Endodermal cell (in vitro differentiated cells): Measurements from ENCODE around the gene LMTK3. TPM values are rescaled to one million over a fixed set of nuclear protein-coding genes. Genes with fewer than 3 reads are reported as not detected.
A peak's percentile ranks its signal among the peaks of the same experiment; 100 is the strongest.

Experiments
- DNase-seq: peaks from one replicate; pipeline ENCODE4 v3.0.0-alpha.2; 2017
- H3K27ac ChIP-seq: 2 replicates; pipeline ENCODE4 v1.5.1; 2013; ENCODE audit warnings: mild to moderate bottlenecking, low read depth, low read length, moderate library complexity
- H3K27me3 ChIP-seq: 2 replicates; pipeline ENCODE4 v1.6.1; 2013; ENCODE audit warnings: mild to moderate bottlenecking, low read length, moderate library complexity; ENCODE audit not compliant: insufficient read depth, control insufficient read depth, poor library complexity, severe bottlenecking
- H3K36me3 ChIP-seq: 2 replicates; pipeline ENCODE4 v1.7.0; 2013; ENCODE audit warnings: mild to moderate bottlenecking, low read length, moderate library complexity; ENCODE audit not compliant: control insufficient read depth, insufficient read depth
- H3K4me1 ChIP-seq: one replicate; pipeline ENCODE4 v1.7.0; 2013; ENCODE audit warnings: low read length; ENCODE audit not compliant: control insufficient read depth, insufficient read depth
- H3K4me3 ChIP-seq: 2 replicates; pipeline ENCODE4 v1.5.1; 2013; ENCODE audit warnings: mild to moderate bottlenecking, low read length, moderate library complexity
- H3K9ac ChIP-seq: 2 replicates; pipeline ENCODE4 v1.6.1; 2013; ENCODE audit warnings: mild to moderate bottlenecking, low read length, moderate library complexity; ENCODE audit not compliant: poor library complexity, severe bottlenecking; ENCODE audit errors: extremely low read depth
- H3K9me3 ChIP-seq: 2 replicates; pipeline ENCODE4 v1.6.1; 2013; ENCODE audit warnings: mild to moderate bottlenecking, low read length, moderate library complexity; ENCODE audit not compliant: control insufficient read depth
- H3K27ac Mint-ChIP-seq: 2 replicates; pipeline ENCODE4 v1.8.0; 2020; ENCODE audit warnings: mixed read lengths
- H3K27me3 Mint-ChIP-seq: 2 replicates; pipeline ENCODE4 v1.8.0; 2021; ENCODE audit warnings: mild to moderate bottlenecking, mixed read lengths; ENCODE audit not compliant: insufficient read depth
- H3K36me3 Mint-ChIP-seq: 2 replicates; pipeline ENCODE4 v1.8.0; 2020; ENCODE audit warnings: low read depth, mixed read lengths
- H3K4me1 Mint-ChIP-seq: 2 replicates; pipeline ENCODE4 v1.8.0; 2020; ENCODE audit warnings: mixed read lengths
- H3K4me3 Mint-ChIP-seq: 2 replicates; pipeline ENCODE4 v1.8.0; 2020; ENCODE audit warnings: mild to moderate bottlenecking, moderate library complexity, mixed read lengths
- H3K9me3 Mint-ChIP-seq: 2 replicates; pipeline ENCODE4 v1.8.0; 2020; ENCODE audit warnings: mild to moderate bottlenecking, mixed read lengths
- CTCF ChIP-seq: fragments of 200-600 bp; sonication (generic); conservative IDR thresholded peaks from 2 replicates; pipeline ENCODE4 v1.5.0; 2021; ENCODE audit warnings: antibody characterized with exemption, mild to moderate bottlenecking
- WGBS, 2 experiments: methylation state at CpG; one replicate each; pipeline versions ENCODE4 v1.1.5 to v1.1.7; 2013; ENCODE audit warnings: missing lambda C conversion rate in 2 of 2, mixed read lengths in 1 of 2; ENCODE audit not compliant: insufficient coverage in 1 of 2, insufficient read length in 1 of 2; 5-methylcytosine and 5-hydroxymethylcytosine counted together
- total RNA-seq, 2 donors: library from RNA; stranded (reverse); fragmentation: NEBNext Ultra II Directional in 1 of 2; extraction: Animal tissue kit (Norgen Biotek cat#: 25700) in 1 of 2; gene quantifications; 2 replicates in 1 of 2; 3 replicates in 1 of 2; pipeline ENCODE4 v1.2.1, GENCODE V29; 2021

LMTK3 gene
- total RNA-seq, 2 donors from 2014 or later, result 11.1 to 14.5 TPM

GRCh38 chr19:48497728-48498594 lies 13.7 kb downstream of the LMTK3 start:
- Histone ChIP-seq H3K4me1 (no peaks in the 10 kb centered on the region), H3K27ac (no peak overlapping the region), H3K9me3 (no peaks in the 10 kb centered on the region), H3K4me3 (no peak overlapping the region), H3K36me3 (no peaks in the 10 kb centered on the region), H3K9ac (no peak overlapping the region), H3K27me3 (no peaks in the 10 kb centered on the region)
- no peak overlapping the region for H3K4me3 Mint-ChIP-seq
- peaks cover 6% of the 10 kb centered on the region for H3K36me3 Mint-ChIP-seq
- 93 to 98% methylated on average over 21 to 46 of the region's 46 CpGs for WGBS, 2 experiments
- peaks cover 14% of the 10 kb centered on the region for H3K27me3 Mint-ChIP-seq
- no peaks in the 10 kb centered on the region for H3K9me3 Mint-ChIP-seq
- H3K4me1 Mint-ChIP-seq, result peaks cover 6% of the 10 kb centered on the region
- TF ChIP-seq CTCF, result no peak
- H3K27ac Mint-ChIP-seq, result no peak overlapping the region
- DNase-seq, result no peak

DNA sequence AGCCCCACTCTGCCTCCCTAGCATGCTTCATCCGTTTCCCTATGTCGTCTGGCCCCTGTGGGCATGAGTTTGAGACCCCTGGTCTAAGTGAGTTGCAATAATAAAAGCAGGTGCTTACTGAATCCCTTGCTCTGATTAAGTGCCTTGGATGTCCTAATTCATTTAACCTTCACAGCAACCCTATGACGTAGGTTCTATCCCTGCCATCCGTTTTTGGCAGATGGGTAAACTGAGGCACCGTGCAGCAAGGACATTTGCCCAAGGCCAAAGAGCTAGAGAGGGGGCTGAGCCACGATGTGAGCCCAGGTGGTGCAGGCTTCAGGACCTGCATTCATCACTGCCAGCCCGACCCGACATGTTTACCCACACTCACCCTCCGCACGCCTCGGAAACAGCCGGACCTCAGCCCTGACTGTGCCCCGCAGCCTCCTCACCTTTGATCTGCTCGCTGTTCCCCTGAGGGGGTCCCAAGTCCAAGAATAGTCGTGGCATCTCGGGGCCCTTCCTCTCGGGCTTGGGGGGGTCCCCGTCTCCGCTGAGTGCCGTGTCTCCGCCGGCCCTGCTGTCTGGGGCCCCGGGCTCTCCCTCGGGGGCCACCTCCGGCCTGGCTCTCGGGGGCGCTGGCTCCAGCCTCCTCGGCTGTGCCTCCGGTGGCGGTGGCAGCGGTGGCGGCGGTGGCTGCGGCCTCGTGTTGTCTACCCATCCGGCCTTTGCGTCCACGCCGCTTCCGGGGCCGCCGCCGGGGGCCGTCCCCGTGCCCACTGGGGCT lies 14.5 kb downstream of the LMTK3 start:
- Mint-ChIP-seq H3K27me3 (peaks cover 11% of the 10 kb centered on the region), H3K27ac (no peak overlapping the region), H3K9me3 (no peaks in the 10 kb centered on the region), H3K4me3 (no peak overlapping the region), H3K4me1 (peaks cover 7% of the 10 kb centered on the region), H3K36me3 (peaks cover 6% of the 10 kb centered on the region)
- no peak overlapping the region for H3K9ac ChIP-seq
- H3K4me3 ChIP-seq, result no peak overlapping the region
- H3K27me3 ChIP-seq, result no peaks in the 10 kb centered on the region
- no peaks in the 10 kb centered on the region for H3K36me3 ChIP-seq
- WGBS, 2 experiments, result 90 to 93% methylated on average over 25 to 45 of the region's 45 CpGs
- no peak overlapping the region for H3K27ac ChIP-seq
- no peaks in the 10 kb centered on the region for H3K4me1 ChIP-seq
- H3K9me3 ChIP-seq, result no peaks in the 10 kb centered on the region
- TF ChIP-seq CTCF, result no peak
- DNase-seq, result peak; percentile 44

DNA sequence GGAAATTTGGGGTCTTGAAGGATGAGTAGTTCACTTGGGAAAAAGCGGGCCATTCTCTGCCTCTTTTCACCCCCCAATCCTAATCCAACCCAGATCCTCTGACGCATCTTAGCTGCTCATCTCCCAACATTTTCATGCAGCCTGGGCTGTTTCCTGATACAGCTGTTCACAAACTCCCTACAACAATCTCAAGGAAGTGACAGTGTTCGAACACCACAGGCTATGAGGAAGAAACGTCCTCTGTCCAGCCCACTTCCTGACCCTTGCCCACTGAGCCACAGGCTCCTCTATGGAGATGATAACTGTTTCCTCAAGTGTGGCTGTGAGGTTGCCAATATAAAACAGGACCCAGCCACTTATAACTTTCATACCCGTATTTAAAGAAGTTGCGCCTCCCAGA lies 16.2 kb downstream of the LMTK3 start:
- Mint-ChIP-seq H3K4me1 (peaks cover 9% of the 10 kb centered on the region), H3K27ac (no peak overlapping the region)
- WGBS, 2 experiments, result 90 to 92% methylated on average over 5 to 6 of the region's 6 CpGs

More for the DNA sequence above, 16.2 kb downstream of the LMTK3 start:
- Histone ChIP-seq H3K9ac (no peak overlapping the region), H3K27ac (no peak overlapping the region), H3K4me1 (no peaks in the 10 kb centered on the region), H3K36me3 (no peaks in the 10 kb centered on the region), H3K27me3 (peaks cover 5% of the 10 kb centered on the region), H3K4me3 (no peak overlapping the region), H3K9me3 (no peaks in the 10 kb centered on the region)
- Mint-ChIP-seq H3K9me3 (no peaks in the 10 kb centered on the region), H3K4me3 (peak overlapping the region; percentile 65), H3K27me3 (peaks cover 19% of the 10 kb centered on the region), H3K36me3 (peaks cover 6% of the 10 kb centered on the region)
- no peak for TF ChIP-seq CTCF
- no peak for DNase-seq
